HepG2 (cell line): ENCODE measurements around the gene GORASP2. TPM values are rescaled to one million over a fixed set of nuclear protein-coding genes. Genes with fewer than 3 reads are reported as not detected.
"Not testable (repeated sequence)": the region's sequence is repeated elsewhere in the genome, so short reads cannot be mapped to it uniquely, and the experiment has no call there.

ENCODE experiments used
- ASH2L ChIP-seq: fragments of 300-600, 200-600 bp; sonication (generic); IDR thresholded peaks from 2 replicates; pipeline ENCODE4 v1.7.0; 2017; ENCODE audit warnings: low read depth, mild to moderate bottlenecking, moderate library complexity, mixed read lengths, low read length; ENCODE audit not compliant: insufficient read length
- CEBPB ChIP-seq: IDR thresholded peaks from 2 replicates; pipeline ENCODE4 v1.6.1; 2011; ENCODE audit warnings: low read depth, low read length, improper control_type of control experiment, borderline replicate concordance
- ELF3 ChIP-seq: IDR thresholded peaks from 2 replicates; pipeline ENCODE4 v1.6.1; 2016; ENCODE audit warnings: missing genetic modification reagents, missing compliant biosample characterization
- FOSL2 ChIP-seq: sonication (generic); formaldehyde crosslinking; IDR thresholded peaks from 2 replicates; pipeline ENCODE4 v1.4.0; 2020; ENCODE audit warnings: missing genetic modification reagents
- FOXA1 ChIP-seq, 2 experiments: fragments of 450-650 bp in 1 of 2; sonication (generic) in 1 of 2; formaldehyde crosslinking in 1 of 2; IDR thresholded peaks; 2 replicates each; pipeline versions ENCODE4 v1.4.0 to v1.6.1; 2016 to 2020; ENCODE audit warnings: missing genetic modification reagents in 1 of 2
- FOXA3 ChIP-seq: IDR thresholded peaks from 2 replicates; pipeline ENCODE4 v1.6.1; 2016; ENCODE audit warnings: missing genetic modification reagents, missing compliant biosample characterization
- FOXP1 ChIP-seq, 2 experiments: fragments of 450-650 bp in 1 of 2; IDR thresholded peaks; 2 replicates each; pipeline ENCODE4 v1.6.1; 2017 to 2018; ENCODE audit warnings: antibody characterized with exemption in 1 of 2
- HDAC1 ChIP-seq: sonication (generic); formaldehyde crosslinking; IDR thresholded peaks from 2 replicates; pipeline ENCODE4 v1.5.1; 2020; ENCODE audit warnings: mild to moderate bottlenecking, missing genetic modification reagents
- HMG20A ChIP-seq: IDR thresholded peaks from 2 replicates; pipeline ENCODE4 v1.6.1; 2016; ENCODE audit warnings: borderline replicate concordance
- IRF2 ChIP-seq: IDR thresholded peaks from 2 replicates; pipeline ENCODE4 v1.6.1; 2018; ENCODE audit warnings: missing genetic modification reagents, missing compliant biosample characterization
- LCORL ChIP-seq, 2 experiments: fragments of 450-650 bp in 1 of 2; sonication (generic) in 1 of 2; formaldehyde crosslinking in 1 of 2; IDR thresholded peaks; 2 replicates each; pipeline versions ENCODE4 v1.5.0 to v1.6.1; 2017 to 2020; ENCODE audit warnings: antibody characterized with exemption in 1 of 2, missing genetic modification reagents in 1 of 2
- NCOA2 ChIP-seq: sonication (generic); formaldehyde crosslinking; IDR thresholded peaks from 2 replicates; pipeline ENCODE4 v1.8.0; 2022; ENCODE audit warnings: inconsistent platforms
- NR2F1 ChIP-seq, 2 experiments: fragments of 450-650 bp in 1 of 2; formaldehyde crosslinking in 1 of 2; IDR thresholded peaks; 2 replicates each; pipeline versions ENCODE4 v1.5.0 to v1.6.1; 2016 to 2020; ENCODE audit warnings: mild to moderate bottlenecking in 1 of 2, missing compliant biosample characterization in 1 of 2, missing genetic modification reagents in 1 of 2, moderate library complexity in 1 of 2
- NR2F6 ChIP-seq, 2 experiments: IDR thresholded peaks; 2 replicates each; pipeline ENCODE4 v1.6.1; 2016; ENCODE audit warnings: antibody characterized with exemption in 1 of 2, mild to moderate bottlenecking in 1 of 2
- TEAD3 ChIP-seq: optimal IDR thresholded peaks from 2 replicates; pipeline ENCODE3; 2016; ENCODE audit warnings: borderline replicate concordance
- polyA plus RNA-seq, 8 experiments: library from polyadenylated mRNA; depleted of rRNA in 3 of 8; stranded (reverse) in 7 of 8; unstranded in 1 of 8; fragments of >200 nt; fragmentation: Illumina TruSeq in 4 of 8; extraction: Trizol in 4 of 8; gene quantifications; 2 replicates each; pipeline versions ENCODE4 v1.2.1 to v1.2.3, GENCODE V29; 2011 to 2016; ENCODE audit warnings: low read depth in 4 of 8, missing spikeins in 1 of 8, mixed read lengths in 1 of 8; ENCODE audit not compliant: insufficient read depth in 1 of 8
- total RNA-seq, 5 experiments: library from RNA; depleted of rRNA; stranded (reverse); fragments of >200 nt; fragmentation: Illumina TruSeq; extraction: Trizol; gene quantifications; 2 replicates each; pipeline ENCODE4 v1.2.3, GENCODE V29; 2016; ENCODE audit warnings: low read depth in 1 of 5
- TF ChIP-seq, protein P1 (sequence below): sonication (generic); formaldehyde crosslinking; IDR thresholded peaks from 2 replicates; pipeline ENCODE4 v1.5.1; 2020; ENCODE audit warnings: mild to moderate bottlenecking, missing genetic modification reagents, borderline replicate concordance
- TF ChIP-seq, protein P2 (sequence below): sonication (generic); formaldehyde crosslinking; IDR thresholded peaks from 2 replicates; pipeline ENCODE4 v1.4.0; 2020; ENCODE audit warnings: missing genetic modification reagents, low read depth, mild to moderate bottlenecking, borderline replicate concordance
- TF ChIP-seq, protein P3 (sequence below): IDR thresholded peaks from 2 replicates; pipeline ENCODE4 v1.6.1; 2016; ENCODE audit warnings: mild to moderate bottlenecking
- TF ChIP-seq, protein P4 (sequence below), 2 experiments: sonication (generic) in 1 of 2; formaldehyde crosslinking in 1 of 2; IDR thresholded peaks; 2 replicates each; pipeline versions ENCODE4 v1.4.0 to v1.6.1; 2018 to 2020; ENCODE audit warnings: missing genetic modification reagents in 2 of 2, borderline replicate concordance in 1 of 2, low read depth in 1 of 2, mild to moderate bottlenecking in 1 of 2, missing biosample characterization in 1 of 2

GORASP2 gene
- total and polyA plus RNA-seq, 2 of the 13 experiments (the other 11 are each of a cell fraction or from before 2014, with no cell fraction given), result 103 to 239 TPM

DNA sequence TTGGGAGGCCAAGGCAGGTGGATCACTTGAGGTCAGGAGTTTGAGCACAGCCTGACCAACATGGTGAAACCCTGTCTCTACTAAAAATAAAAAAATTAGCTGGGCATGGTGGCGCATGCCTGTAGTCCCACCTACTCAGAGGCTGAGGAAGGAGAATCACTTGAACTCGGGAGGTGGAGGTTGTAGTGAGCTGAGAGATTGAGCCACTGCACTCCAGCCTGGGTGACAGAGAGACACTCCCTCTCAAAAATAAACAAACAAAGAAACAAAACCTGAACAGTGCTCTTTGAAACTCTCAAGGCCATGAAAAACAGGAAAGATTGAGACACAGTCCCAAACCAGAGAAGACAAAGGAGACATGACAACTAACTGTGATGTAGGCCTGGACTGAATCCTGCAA is 7.2 kb upstream of the GORASP2 start (continued):
- TF ChIP-seq, protein P1, sequence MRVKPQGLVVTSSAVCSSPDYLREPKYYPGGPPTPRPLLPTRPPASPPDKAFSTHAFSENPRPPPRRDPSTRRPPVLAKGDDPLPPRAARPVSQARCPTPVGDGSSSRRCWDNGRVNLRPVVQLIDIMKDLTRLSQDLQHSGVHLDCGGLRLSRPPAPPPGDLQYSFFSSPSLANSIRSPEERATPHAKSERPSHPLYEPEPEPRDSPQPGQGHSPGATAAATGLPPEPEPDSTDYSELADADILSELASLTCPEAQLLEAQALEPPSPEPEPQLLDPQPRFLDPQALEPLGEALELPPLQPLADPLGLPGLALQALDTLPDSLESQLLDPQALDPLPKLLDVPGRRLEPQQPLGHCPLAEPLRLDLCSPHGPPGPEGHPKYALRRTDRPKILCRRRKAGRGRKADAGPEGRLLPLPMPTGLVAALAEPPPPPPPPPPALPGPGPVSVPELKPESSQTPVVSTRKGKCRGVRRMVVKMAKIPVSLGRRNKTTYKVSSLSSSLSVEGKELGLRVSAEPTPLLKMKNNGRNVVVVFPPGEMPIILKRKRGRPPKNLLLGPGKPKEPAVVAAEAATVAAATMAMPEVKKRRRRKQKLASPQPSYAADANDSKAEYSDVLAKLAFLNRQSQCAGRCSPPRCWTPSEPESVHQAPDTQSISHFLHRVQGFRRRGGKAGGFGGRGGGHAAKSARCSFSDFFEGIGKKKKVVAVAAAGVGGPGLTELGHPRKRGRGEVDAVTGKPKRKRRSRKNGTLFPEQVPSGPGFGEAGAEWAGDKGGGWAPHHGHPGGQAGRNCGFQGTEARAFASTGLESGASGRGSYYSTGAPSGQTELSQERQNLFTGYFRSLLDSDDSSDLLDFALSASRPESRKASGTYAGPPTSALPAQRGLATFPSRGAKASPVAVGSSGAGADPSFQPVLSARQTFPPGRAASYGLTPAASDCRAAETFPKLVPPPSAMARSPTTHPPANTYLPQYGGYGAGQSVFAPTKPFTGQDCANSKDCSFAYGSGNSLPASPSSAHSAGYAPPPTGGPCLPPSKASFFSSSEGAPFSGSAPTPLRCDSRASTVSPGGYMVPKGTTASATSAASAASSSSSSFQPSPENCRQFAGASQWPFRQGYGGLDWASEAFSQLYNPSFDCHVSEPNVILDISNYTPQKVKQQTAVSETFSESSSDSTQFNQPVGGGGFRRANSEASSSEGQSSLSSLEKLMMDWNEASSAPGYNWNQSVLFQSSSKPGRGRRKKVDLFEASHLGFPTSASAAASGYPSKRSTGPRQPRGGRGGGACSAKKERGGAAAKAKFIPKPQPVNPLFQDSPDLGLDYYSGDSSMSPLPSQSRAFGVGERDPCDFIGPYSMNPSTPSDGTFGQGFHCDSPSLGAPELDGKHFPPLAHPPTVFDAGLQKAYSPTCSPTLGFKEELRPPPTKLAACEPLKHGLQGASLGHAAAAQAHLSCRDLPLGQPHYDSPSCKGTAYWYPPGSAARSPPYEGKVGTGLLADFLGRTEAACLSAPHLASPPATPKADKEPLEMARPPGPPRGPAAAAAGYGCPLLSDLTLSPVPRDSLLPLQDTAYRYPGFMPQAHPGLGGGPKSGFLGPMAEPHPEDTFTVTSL (CRISPR knock-in tag), result peak; percentile 79; the same call in 1 of the 2 replicates
- peak; percentile 63; the same call in 1 of the 2 replicates for TF ChIP-seq CEBPB
- not testable (repeated sequence) for TF ChIP-seq NR2F6, LCORL, FOXA1 (IDR thresholded peaks at IDR 0.05)
- TF ChIP-seq NR2F6 (CRISPR knock-in tag; IDR thresholded peaks at IDR 0.05), result 0 out of 2 replicates have a peak, but pooled peaks have one; percentile 13
- 0 out of 2 replicates have a peak, but pooled peaks have one; percentile 24 for TF ChIP-seq HMG20A (CRISPR knock-in tag)
- peak; percentile 26; the same call in 1 of the 2 replicates for TF ChIP-seq HDAC1
- TF ChIP-seq IRF2, result peak; percentile 53; the same call in 1 of the 2 replicates
- TF ChIP-seq, protein P2, sequence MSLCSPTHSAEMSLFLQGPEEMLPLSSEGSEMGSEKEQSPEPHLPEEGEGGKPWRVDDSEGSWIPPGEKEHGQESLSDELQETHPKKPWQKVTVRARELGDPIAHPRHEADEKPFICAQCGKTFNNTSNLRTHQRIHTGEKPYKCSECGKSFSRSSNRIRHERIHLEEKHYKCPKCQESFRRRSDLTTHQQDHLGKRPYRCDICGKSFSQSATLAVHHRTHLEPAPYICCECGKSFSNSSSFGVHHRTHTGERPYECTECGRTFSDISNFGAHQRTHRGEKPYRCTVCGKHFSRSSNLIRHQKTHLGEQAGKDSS (CRISPR knock-in tag), result 0 out of 2 replicates have a peak, but pooled peaks have one; percentile 28
- TF ChIP-seq FOXP1 (IDR thresholded peaks at IDR 0.05), result peak; percentile 70; the same call in 1 of the 2 replicates
- peak; percentile 95 for TF ChIP-seq FOXP1 (CRISPR knock-in tag; IDR thresholded peaks at IDR 0.05)
- TF ChIP-seq, protein P3, sequence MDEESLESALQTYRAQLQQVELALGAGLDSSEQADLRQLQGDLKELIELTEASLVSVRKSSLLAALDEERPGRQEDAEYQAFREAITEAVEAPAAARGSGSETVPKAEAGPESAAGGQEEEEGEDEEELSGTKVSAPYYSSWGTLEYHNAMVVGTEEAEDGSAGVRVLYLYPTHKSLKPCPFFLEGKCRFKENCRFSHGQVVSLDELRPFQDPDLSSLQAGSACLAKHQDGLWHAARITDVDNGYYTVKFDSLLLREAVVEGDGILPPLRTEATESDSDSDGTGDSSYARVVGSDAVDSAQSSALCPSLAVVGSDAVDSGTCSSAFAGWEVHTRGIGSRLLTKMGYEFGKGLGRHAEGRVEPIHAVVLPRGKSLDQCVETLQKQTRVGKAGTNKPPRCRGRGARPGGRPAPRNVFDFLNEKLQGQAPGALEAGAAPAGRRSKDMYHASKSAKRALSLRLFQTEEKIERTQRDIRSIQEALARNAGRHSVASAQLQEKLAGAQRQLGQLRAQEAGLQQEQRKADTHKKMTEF (CRISPR knock-in tag), result peak; percentile 50
- TF ChIP-seq NR2F1 (CRISPR knock-in tag; IDR thresholded peaks at IDR 0.05), result peak in 1 of 2 experiments; percentile 28; a peak in 1 of 4 replicates
- peak; percentile 60; the same call in 1 of the 2 replicates for TF ChIP-seq LCORL (CRISPR knock-in tag; IDR thresholded peaks at IDR 0.05)
- TF ChIP-seq FOXA3 (CRISPR knock-in tag), result peak; percentile 75
- TF ChIP-seq NCOA2 (CRISPR knock-in tag), result peak; percentile 20; the same call in 1 of the 2 replicates
- TF ChIP-seq, protein P4, sequence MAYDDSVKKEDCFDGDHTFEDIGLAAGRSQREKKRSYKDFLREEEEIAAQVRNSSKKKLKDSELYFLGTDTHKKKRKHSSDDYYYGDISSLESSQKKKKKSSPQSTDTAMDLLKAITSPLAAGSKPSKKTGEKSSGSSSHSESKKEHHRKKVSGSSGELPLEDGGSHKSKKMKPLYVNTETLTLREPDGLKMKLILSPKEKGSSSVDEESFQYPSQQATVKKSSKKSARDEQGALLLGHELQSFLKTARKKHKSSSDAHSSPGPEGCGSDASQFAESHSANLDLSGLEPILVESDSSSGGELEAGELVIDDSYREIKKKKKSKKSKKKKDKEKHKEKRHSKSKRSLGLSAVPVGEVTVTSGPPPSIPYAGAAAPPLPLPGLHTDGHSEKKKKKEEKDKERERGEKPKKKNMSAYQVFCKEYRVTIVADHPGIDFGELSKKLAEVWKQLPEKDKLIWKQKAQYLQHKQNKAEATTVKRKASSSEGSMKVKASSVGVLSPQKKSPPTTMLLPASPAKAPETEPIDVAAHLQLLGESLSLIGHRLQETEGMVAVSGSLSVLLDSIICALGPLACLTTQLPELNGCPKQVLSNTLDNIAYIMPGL (CRISPR knock-in tag; IDR thresholded peaks at IDR 0.05; ENCODE audit: borderline replicate concordance in 1 of 2, low read depth in 1 of 2), result 0 out of 4 replicates have a peak, but pooled peaks of 1 of the 2 experiments have one; percentile 21
- TF ChIP-seq TEAD3 (CRISPR knock-in tag), result peak; percentile 47
- TF ChIP-seq ASH2L, result peak; percentile 34
- peak; percentile 30; the same call in 1 of the 2 replicates for TF ChIP-seq FOSL2 (CRISPR knock-in tag)
- peak; percentile 55; the same call in 1 of the 2 replicates for TF ChIP-seq ELF3 (CRISPR knock-in tag)
- peak; percentile 53 for TF ChIP-seq FOXA1 (CRISPR knock-in tag; IDR thresholded peaks at IDR 0.05)
